Measurements from ENCODE around the gene FAM124B.

DNA sequence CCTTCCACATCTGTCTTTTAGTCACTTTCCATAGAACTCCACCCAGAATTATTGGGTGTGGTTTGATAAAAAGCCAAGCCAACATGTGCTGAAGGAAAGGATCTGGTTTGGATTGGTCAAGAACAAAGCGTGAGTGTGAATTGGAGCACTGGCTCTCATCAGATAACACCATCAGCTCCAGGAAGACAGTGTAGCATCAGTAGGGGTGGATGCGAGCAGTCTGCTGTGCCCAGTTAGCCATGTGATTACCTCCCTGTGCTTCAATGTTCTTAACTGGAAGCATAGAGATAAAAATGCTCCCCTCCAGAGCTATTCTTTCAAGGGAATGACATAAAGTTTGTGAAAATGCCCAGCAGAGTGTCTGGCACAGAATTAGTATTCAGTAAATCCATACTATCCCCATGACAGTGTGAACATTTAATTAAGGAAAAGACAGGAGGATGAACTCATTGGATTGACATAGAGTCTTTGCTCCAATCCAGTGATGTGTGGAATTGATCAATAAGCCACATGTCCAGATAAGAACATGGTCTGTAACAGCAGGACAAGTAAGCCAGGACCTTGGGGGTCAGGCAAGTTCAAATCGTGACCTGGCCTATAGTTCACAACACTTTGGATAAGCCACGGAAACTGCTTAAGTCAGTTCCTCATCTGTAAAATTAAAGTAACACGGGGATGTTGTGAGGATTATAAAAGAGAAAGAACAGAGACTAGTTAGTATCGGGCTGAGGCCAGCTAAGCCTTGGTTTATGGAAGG is 68.0 kb downstream of the FAM124B start:
- TF ChIP-seq, protein P1, sequence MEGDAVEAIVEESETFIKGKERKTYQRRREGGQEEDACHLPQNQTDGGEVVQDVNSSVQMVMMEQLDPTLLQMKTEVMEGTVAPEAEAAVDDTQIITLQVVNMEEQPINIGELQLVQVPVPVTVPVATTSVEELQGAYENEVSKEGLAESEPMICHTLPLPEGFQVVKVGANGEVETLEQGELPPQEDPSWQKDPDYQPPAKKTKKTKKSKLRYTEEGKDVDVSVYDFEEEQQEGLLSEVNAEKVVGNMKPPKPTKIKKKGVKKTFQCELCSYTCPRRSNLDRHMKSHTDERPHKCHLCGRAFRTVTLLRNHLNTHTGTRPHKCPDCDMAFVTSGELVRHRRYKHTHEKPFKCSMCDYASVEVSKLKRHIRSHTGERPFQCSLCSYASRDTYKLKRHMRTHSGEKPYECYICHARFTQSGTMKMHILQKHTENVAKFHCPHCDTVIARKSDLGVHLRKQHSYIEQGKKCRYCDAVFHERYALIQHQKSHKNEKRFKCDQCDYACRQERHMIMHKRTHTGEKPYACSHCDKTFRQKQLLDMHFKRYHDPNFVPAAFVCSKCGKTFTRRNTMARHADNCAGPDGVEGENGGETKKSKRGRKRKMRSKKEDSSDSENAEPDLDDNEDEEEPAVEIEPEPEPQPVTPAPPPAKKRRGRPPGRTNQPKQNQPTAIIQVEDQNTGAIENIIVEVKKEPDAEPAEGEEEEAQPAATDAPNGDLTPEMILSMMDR (IDR thresholded peaks at IDR 0.05; ENCODE audit: low read depth, low read length) = no peak
- TF ChIP-seq, protein P2, sequence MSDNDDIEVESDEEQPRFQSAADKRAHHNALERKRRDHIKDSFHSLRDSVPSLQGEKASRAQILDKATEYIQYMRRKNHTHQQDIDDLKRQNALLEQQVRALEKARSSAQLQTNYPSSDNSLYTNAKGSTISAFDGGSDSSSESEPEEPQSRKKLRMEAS (IDR thresholded peaks at IDR 0.05; ENCODE audit: low read depth, low read length) = no peak
- TF ChIP-seq POLR2A (IDR thresholded peaks at IDR 0.05; ENCODE audit: extremely low read depth, insufficient read length) = no peak
- TF ChIP-seq MYC (IDR thresholded peaks at IDR 0.05; ENCODE audit: low read depth, low read length) = no peak
